ENCODE measurements around the gene PROSER1.

GRCh38 chr13:38967446-38967845, 70.4 kb downstream of the PROSER1 start:
- TF ChIP-seq CTCF (IDR thresholded peaks at IDR 0.05) (no peak), POLR2A (IDR thresholded peaks at IDR 0.05) (no peak)
